OCI-LY1 (cell line): ENCODE results near the gene CCR3.

Experiments used
- EZH2 ChIP-seq: fragments of 200-600 bp; sonication (generic), shearing (Covaris generic); IDR thresholded peaks from 2 replicates; pipeline ENCODE4 v1.8.0; 2017; ENCODE audit warnings: borderline replicate concordance, mixed run types, mild to moderate bottlenecking, antibody characterized with exemption, low read length, moderate library complexity, mixed read lengths
- TF ChIP-seq, protein P1 (sequence below): fragments of 200-600 bp; sonication (generic), shearing (Covaris generic); IDR thresholded peaks from 2 replicates; pipeline ENCODE4 v1.5.1; 2017; ENCODE audit warnings: mild to moderate bottlenecking, antibody characterized with exemption, low read length, moderate library complexity, mixed read lengths

DNA sequence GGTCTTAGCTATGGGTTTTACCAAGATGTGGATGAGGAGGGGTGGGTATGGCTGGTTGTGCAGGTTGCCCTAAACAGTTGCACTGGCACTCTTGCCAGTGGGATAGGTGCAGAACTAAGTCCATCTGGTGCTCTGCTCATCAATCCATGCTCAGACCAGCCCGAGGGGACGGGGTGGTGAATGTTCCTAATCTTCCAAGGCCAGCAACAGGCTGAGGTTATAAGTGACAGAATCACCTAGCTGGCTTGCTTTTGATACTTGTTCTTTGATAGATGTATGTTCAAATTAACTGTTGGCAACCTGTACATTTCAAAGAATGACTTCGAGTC lies 58.2 kb downstream of the CCR3 start:
- TF ChIP-seq, protein P1, sequence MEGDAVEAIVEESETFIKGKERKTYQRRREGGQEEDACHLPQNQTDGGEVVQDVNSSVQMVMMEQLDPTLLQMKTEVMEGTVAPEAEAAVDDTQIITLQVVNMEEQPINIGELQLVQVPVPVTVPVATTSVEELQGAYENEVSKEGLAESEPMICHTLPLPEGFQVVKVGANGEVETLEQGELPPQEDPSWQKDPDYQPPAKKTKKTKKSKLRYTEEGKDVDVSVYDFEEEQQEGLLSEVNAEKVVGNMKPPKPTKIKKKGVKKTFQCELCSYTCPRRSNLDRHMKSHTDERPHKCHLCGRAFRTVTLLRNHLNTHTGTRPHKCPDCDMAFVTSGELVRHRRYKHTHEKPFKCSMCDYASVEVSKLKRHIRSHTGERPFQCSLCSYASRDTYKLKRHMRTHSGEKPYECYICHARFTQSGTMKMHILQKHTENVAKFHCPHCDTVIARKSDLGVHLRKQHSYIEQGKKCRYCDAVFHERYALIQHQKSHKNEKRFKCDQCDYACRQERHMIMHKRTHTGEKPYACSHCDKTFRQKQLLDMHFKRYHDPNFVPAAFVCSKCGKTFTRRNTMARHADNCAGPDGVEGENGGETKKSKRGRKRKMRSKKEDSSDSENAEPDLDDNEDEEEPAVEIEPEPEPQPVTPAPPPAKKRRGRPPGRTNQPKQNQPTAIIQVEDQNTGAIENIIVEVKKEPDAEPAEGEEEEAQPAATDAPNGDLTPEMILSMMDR: no peak
- no peak for TF ChIP-seq EZH2
